Liver (tissue), 9 donors: ENCODE results near the gene EHD4. TPM values are rescaled to one million over a fixed set of nuclear protein-coding genes. Genes with fewer than 3 reads are reported as not detected.

ENCODE experiments used
- DNase-seq: peaks from one replicate; pipeline ENCODE4 v3.0.0-alpha.2; 2017; ENCODE audit warnings: low spot score
- H3K27ac ChIP-seq, 2 donors: one replicate each; pipeline ENCODE4 v1.7.0; 2013; ENCODE audit warnings: inconsistent platforms in 2 of 2, low read length in 2 of 2, control low read depth in 1 of 2, low read depth in 1 of 2, mild to moderate bottlenecking in 1 of 2
- H3K27me3 ChIP-seq, 4 donors: one replicate each; pipeline versions ENCODE4 v1.6.1 to v1.7.0; 2013; ENCODE audit warnings: low read length in 3 of 4, inconsistent platforms in 1 of 4, mild to moderate bottlenecking in 1 of 4, moderate library complexity in 1 of 4; ENCODE audit not compliant: control insufficient read depth in 4 of 4, insufficient read depth in 4 of 4
- H3K36me3 ChIP-seq, 4 donors: one replicate each; pipeline versions ENCODE4 v1.6.1 to v1.7.0; 2013; ENCODE audit warnings: low read length in 3 of 4, mild to moderate bottlenecking in 3 of 4, low read depth in 1 of 4, moderate library complexity in 1 of 4; ENCODE audit not compliant: control insufficient read depth in 4 of 4, insufficient read depth in 3 of 4
- H3K4me1 ChIP-seq, 4 donors: one replicate each; pipeline versions ENCODE4 v1.6.1 to v1.7.0; 2013; ENCODE audit warnings: low read length in 3 of 4, mild to moderate bottlenecking in 3 of 4, moderate library complexity in 1 of 4; ENCODE audit not compliant: control insufficient read depth in 4 of 4, insufficient read depth in 4 of 4
- H3K4me3 ChIP-seq, 3 donors: one replicate each; pipeline versions ENCODE4 v1.6.1 to v1.7.0; 2013; ENCODE audit warnings: low read length in 3 of 3, control low read depth in 1 of 3, low read depth in 1 of 3, mild to moderate bottlenecking in 1 of 3
- H3K9ac ChIP-seq, 2 donors: one replicate each; pipeline ENCODE4 v1.7.0; 2013; ENCODE audit warnings: low read length in 2 of 2, mild to moderate bottlenecking in 2 of 2, moderate library complexity in 2 of 2, control low read depth in 1 of 2, low read depth in 1 of 2
- H3K9me3 ChIP-seq, 4 donors: one replicate each; pipeline versions ENCODE4 v1.6.1 to v1.7.0; 2013; ENCODE audit warnings: low read length in 3 of 4; ENCODE audit not compliant: control insufficient read depth in 4 of 4
- ATF3 ChIP-seq: IDR thresholded peaks from 2 replicates; pipeline ENCODE4 v1.6.1; 2016; ENCODE audit warnings: antibody characterized with exemption
- FOXA1 ChIP-seq: IDR thresholded peaks from 2 replicates; pipeline ENCODE4 v1.6.1; 2016; ENCODE audit warnings: antibody characterized with exemption
- FOXA2 ChIP-seq: IDR thresholded peaks from 2 replicates; pipeline ENCODE4 v1.6.1; 2016; ENCODE audit warnings: antibody characterized with exemption
- HNF4A ChIP-seq, 2 donors: conservative IDR thresholded peaks; 2 replicates each; pipeline ENCODE4 v1.6.1; 2016; ENCODE audit warnings: antibody characterized with exemption in 2 of 2, mild to moderate bottlenecking in 2 of 2
- JUND ChIP-seq, 2 donors: IDR thresholded peaks; 2 replicates each; pipeline ENCODE4 v1.6.1; 2016; ENCODE audit warnings: antibody characterized with exemption in 2 of 2
- MAX ChIP-seq: IDR thresholded peaks from 2 replicates; pipeline ENCODE4 v1.6.1; 2016; ENCODE audit warnings: antibody characterized with exemption
- NR2F2 ChIP-seq: IDR thresholded peaks from 2 replicates; pipeline ENCODE4 v1.6.1; 2016; ENCODE audit warnings: antibody characterized with exemption
- REST ChIP-seq: IDR thresholded peaks from 2 replicates; pipeline ENCODE4 v1.6.1; 2016; ENCODE audit warnings: antibody characterized with exemption, mild to moderate bottlenecking
- RXRA ChIP-seq, 2 donors: IDR thresholded peaks; 2 replicates each; pipeline ENCODE4 v1.6.1; 2017 to 2018; ENCODE audit warnings: antibody characterized with exemption in 2 of 2, mild to moderate bottlenecking in 1 of 2
- TAF1 ChIP-seq: conservative IDR thresholded peaks from 2 replicates; pipeline ENCODE4 v1.6.1; 2016; ENCODE audit warnings: antibody characterized with exemption, mild to moderate bottlenecking
- YY1 ChIP-seq: IDR thresholded peaks from 2 replicates; pipeline ENCODE4 v1.6.1; 2016; ENCODE audit warnings: antibody characterized with exemption, mild to moderate bottlenecking
- WGBS: extraction: QIAGEN DNeasy Blood & Tissue Kit; methylation state at CpG from one replicate; pipeline ENCODE4 v1.1.7; 2013; 5-methylcytosine and 5-hydroxymethylcytosine counted together
- polyA plus RNA-seq, 2 donors: library from polyadenylated mRNA; stranded (reverse) in 1 of 2; unstranded in 1 of 2; fragments of 200-250 nt in 1 of 2; fragments of >200 nt in 1 of 2; fragmentation: Nextera tagmentation in 1 of 2; extraction: Ambion mirVana in 1 of 2; gene quantifications; one replicate each; pipeline versions ENCODE4 v1.2.1 to v1.2.3, GENCODE V29; 2013 to 2015
- total RNA-seq, 2 donors: library from RNA; depleted of rRNA; stranded (reverse); fragments of >200 nt; gene quantifications; one replicate each; pipeline ENCODE4 v1.2.3, GENCODE V29; 2014
- TF ChIP-seq, protein P1 (sequence below): fragments of 150-350 bp; IDR thresholded peaks from 2 replicates; pipeline ENCODE4 v1.5.1; 2017; ENCODE audit warnings: improper control_type of control experiment, low read depth, low read length; ENCODE audit not compliant: missing input control
- TF ChIP-seq, protein P2 (sequence below): IDR thresholded peaks from 2 replicates; pipeline ENCODE4 v1.6.1; 2016; ENCODE audit warnings: antibody characterized with exemption
- donor health status: healthy.
- donor health status: healthy.
- donor health status: healthy.
- donor health status: healthy.
- donor health status: healthy.

Gene EHD4
- total and polyA plus RNA-seq, 4 donors, result 3.3 to 10.0 (median 6.2) TPM

- H3K4me3 ChIP-seq, result no peak overlapping the region
- no peak overlapping the region for H3K9ac ChIP-seq
- WGBS, result 96% methylated on average over 15 of the region's 15 CpGs
- no peaks in the 10 kb centered on the region for H3K27me3 ChIP-seq
- no peaks in the 10 kb centered on the region for H3K36me3 ChIP-seq
- H3K9me3 ChIP-seq, result no peaks in the 10 kb centered on the region
- no peak overlapping the region for H3K27ac ChIP-seq
- no peaks in the 10 kb centered on the region for H3K4me1 ChIP-seq
- DNase-seq, result no peak
- TF ChIP-seq FOXA1 (no peak), HNF4A (conservative IDR thresholded peaks at IDR 0.05) (no peak), ATF3 (no peak), YY1 (no peak), MAX (no peak)
- TF ChIP-seq, protein P1, sequence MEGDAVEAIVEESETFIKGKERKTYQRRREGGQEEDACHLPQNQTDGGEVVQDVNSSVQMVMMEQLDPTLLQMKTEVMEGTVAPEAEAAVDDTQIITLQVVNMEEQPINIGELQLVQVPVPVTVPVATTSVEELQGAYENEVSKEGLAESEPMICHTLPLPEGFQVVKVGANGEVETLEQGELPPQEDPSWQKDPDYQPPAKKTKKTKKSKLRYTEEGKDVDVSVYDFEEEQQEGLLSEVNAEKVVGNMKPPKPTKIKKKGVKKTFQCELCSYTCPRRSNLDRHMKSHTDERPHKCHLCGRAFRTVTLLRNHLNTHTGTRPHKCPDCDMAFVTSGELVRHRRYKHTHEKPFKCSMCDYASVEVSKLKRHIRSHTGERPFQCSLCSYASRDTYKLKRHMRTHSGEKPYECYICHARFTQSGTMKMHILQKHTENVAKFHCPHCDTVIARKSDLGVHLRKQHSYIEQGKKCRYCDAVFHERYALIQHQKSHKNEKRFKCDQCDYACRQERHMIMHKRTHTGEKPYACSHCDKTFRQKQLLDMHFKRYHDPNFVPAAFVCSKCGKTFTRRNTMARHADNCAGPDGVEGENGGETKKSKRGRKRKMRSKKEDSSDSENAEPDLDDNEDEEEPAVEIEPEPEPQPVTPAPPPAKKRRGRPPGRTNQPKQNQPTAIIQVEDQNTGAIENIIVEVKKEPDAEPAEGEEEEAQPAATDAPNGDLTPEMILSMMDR, result no peak
Observed at GRCh38 chr15:41858756-41859155, 113.6 kb downstream of the EHD4 start.

- Histone ChIP-seq H3K9ac (no peak overlapping the region), H3K27me3 (no peaks in the 10 kb centered on the region), H3K9me3 (no peaks in the 10 kb centered on the region), H3K4me1 (no peaks in the 10 kb centered on the region), H3K36me3 (no peaks in the 10 kb centered on the region), H3K27ac (no peak overlapping the region), H3K4me3 (no peak overlapping the region)
- no peak for DNase-seq
- TF ChIP-seq, protein P1, result no peak
- no peak for TF ChIP-seq ATF3
- no peak for TF ChIP-seq HNF4A (conservative IDR thresholded peaks at IDR 0.05)
- 95% methylated on average over 9 of the region's 9 CpGs for WGBS
Observed at GRCh38 chr15:41857316-41857715, 115.0 kb downstream of the EHD4 start.

DNA sequence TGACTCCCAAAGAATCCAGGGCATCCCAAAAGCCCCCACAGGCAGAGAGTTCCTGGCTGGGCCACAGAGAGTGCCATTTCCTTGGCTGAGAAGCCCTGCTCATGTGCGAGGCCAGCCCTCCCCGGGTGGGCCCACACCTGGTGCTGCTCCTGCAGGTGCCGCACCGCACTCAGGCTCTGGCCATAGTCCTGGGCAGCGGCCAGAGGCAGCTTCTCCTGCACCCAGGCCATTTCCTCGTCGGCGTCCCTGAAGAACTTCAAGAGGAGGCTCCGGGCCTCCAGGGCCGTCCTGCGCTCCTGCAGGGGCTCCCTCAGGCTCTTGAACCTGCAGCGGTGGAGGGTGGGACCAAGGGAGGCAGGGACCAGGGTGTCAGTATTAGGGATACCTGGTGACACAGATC lies 115.6 kb downstream of the EHD4 start:
- H3K27ac ChIP-seq, result no peak overlapping the region
- no peaks in the 10 kb centered on the region for H3K9me3 ChIP-seq
- DNase-seq, result no peak
- H3K4me3 ChIP-seq, result no peak overlapping the region
- H3K9ac ChIP-seq, result no peak overlapping the region
- no peaks in the 10 kb centered on the region for H3K36me3 ChIP-seq
- H3K4me1 ChIP-seq, result no peaks in the 10 kb centered on the region
- H3K27me3 ChIP-seq, result no peaks in the 10 kb centered on the region
- 95% methylated on average over 12 of the region's 12 CpGs for whole genome bisulfite sequencing
- no peak for TF ChIP-seq FOXA2
- no peak for TF ChIP-seq RXRA (IDR thresholded peaks at IDR 0.05)
- TF ChIP-seq, protein P1, result no peak
- TF ChIP-seq, protein P2, sequence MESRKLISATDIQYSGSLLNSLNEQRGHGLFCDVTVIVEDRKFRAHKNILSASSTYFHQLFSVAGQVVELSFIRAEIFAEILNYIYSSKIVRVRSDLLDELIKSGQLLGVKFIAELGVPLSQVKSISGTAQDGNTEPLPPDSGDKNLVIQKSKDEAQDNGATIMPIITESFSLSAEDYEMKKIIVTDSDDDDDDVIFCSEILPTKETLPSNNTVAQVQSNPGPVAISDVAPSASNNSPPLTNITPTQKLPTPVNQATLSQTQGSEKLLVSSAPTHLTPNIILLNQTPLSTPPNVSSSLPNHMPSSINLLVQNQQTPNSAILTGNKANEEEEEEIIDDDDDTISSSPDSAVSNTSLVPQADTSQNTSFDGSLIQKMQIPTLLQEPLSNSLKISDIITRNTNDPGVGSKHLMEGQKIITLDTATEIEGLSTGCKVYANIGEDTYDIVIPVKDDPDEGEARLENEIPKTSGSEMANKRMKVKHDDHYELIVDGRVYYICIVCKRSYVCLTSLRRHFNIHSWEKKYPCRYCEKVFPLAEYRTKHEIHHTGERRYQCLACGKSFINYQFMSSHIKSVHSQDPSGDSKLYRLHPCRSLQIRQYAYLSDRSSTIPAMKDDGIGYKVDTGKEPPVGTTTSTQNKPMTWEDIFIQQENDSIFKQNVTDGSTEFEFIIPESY, result no peak
- TF ChIP-seq JUND (IDR thresholded peaks at IDR 0.05), result no peak
- no peak for TF ChIP-seq REST
- no peak for TF ChIP-seq MAX
- no peak for TF ChIP-seq ATF3
- no peak for TF ChIP-seq NR2F2
- TF ChIP-seq TAF1, result no peak
